ENCODE results near the gene LRRC25. TPM values are rescaled to one million over a fixed set of nuclear protein-coding genes. Genes with fewer than 3 reads are reported as not detected.

LRRC25 gene
- total and polyA plus RNA-seq, 10 of the 15 experiments (the other 5 are each of a cell fraction or from before 2014, with no cell fraction given), result 0.38 to 2.9 (median 1.2) TPM

DNA sequence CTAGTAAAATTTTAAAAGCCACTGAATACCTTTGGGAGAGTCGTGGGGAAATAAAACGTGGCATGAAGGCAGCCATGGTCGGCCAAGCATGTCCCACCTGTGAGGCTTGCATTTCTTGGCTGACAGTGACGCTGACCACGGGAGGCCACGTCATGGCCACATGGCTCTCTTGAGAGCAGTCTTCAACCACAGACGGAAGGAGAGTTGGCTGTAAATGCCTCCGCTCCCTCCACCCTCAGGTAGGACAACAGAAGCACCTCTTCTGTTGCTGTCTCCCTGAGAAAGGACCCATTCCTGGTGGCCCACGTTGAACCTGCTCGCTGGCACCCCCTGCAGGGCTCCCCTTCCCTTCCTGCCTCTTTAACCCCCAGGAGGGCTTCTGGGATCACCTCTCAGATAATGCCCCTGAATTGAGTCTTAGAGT lies 10.6 kb upstream of the LRRC25 start (continued):
- TF ChIP-seq, protein P1, sequence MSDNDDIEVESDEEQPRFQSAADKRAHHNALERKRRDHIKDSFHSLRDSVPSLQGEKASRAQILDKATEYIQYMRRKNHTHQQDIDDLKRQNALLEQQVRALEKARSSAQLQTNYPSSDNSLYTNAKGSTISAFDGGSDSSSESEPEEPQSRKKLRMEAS (IDR thresholded peaks at IDR 0.05; ENCODE audit: low read depth, low read length), result peak; percentile 88
- TF ChIP-seq HDAC2 (IDR thresholded peaks at IDR 0.05) (no peak), TCF7 (IDR thresholded peaks at IDR 0.05; ENCODE audit: borderline replicate concordance) (no peak), NFIC (IDR thresholded peaks at IDR 0.05; ENCODE audit: low read depth, low read length) (no peak), CBX5 (IDR thresholded peaks at IDR 0.05; ENCODE audit: low read depth) (no peak), EZH2 (IDR thresholded peaks at IDR 0.05; ENCODE audit: borderline replicate concordance, control insufficient read depth, low read depth, low read length) (no peak), NRF1 (conservative IDR thresholded peaks at IDR 0.05; ENCODE audit: low read depth, low read length) (no peak), POLR2A (IDR thresholded peaks at IDR 0.05; ENCODE audit: low read depth, low read length) (peak; percentile 68), ATF7 (IDR thresholded peaks at IDR 0.05; ENCODE audit: low read depth) (peak; percentile 87), SRF (IDR thresholded peaks at IDR 0.05; ENCODE audit: low read depth in 2 of 2, low read length in 2 of 2) (no peak), BHLHE40 (IDR thresholded peaks at IDR 0.05; ENCODE audit: borderline replicate concordance in 1 of 2, low read depth in 2 of 2, low read length in 1 of 2) (peak; percentile 86 to 93; a peak in 3 of 4 replicates), MYB (IDR thresholded peaks at IDR 0.05; ENCODE audit: borderline replicate concordance, low read depth, low read length) (no peak), EED (IDR thresholded peaks at IDR 0.05; ENCODE audit: low read depth) (no peak), STAT3 (IDR thresholded peaks at IDR 0.05; ENCODE audit: low read depth, low read length) (no peak; the same call in 1 of the 2 replicates), NFYB (IDR thresholded peaks at IDR 0.05; ENCODE audit: insufficient read depth, low read depth, low read length) (0 out of 2 replicates have a peak, but pooled peaks have one; percentile 30), RBBP5 (conservative IDR thresholded peaks at IDR 0.05) (no peak), EP300 (IDR thresholded peaks at IDR 0.05; ENCODE audit: borderline replicate concordance in 1 of 2, control insufficient read depth in 1 of 2, low read depth in 2 of 2, low read length in 2 of 2) (peak; percentile 73 to 82; a peak in 3 of 4 replicates), TAF1 (IDR thresholded peaks at IDR 0.05; ENCODE audit: borderline replicate concordance, low read depth, low read length) (no peak)
- TF ChIP-seq, protein P2, sequence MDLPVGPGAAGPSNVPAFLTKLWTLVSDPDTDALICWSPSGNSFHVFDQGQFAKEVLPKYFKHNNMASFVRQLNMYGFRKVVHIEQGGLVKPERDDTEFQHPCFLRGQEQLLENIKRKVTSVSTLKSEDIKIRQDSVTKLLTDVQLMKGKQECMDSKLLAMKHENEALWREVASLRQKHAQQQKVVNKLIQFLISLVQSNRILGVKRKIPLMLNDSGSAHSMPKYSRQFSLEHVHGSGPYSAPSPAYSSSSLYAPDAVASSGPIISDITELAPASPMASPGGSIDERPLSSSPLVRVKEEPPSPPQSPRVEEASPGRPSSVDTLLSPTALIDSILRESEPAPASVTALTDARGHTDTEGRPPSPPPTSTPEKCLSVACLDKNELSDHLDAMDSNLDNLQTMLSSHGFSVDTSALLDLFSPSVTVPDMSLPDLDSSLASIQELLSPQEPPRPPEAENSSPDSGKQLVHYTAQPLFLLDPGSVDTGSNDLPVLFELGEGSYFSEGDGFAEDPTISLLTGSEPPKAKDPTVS (IDR thresholded peaks at IDR 0.05; ENCODE audit: low read depth, low read length), result no peak
- TF ChIP-seq, protein P3, sequence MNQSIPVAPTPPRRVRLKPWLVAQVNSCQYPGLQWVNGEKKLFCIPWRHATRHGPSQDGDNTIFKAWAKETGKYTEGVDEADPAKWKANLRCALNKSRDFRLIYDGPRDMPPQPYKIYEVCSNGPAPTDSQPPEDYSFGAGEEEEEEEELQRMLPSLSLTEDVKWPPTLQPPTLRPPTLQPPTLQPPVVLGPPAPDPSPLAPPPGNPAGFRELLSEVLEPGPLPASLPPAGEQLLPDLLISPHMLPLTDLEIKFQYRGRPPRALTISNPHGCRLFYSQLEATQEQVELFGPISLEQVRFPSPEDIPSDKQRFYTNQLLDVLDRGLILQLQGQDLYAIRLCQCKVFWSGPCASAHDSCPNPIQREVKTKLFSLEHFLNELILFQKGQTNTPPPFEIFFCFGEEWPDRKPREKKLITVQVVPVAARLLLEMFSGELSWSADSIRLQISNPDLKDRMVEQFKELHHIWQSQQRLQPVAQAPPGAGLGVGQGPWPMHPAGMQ (IDR thresholded peaks at IDR 0.05; ENCODE audit: borderline replicate concordance), result no peak
- TF ChIP-seq, protein P4, sequence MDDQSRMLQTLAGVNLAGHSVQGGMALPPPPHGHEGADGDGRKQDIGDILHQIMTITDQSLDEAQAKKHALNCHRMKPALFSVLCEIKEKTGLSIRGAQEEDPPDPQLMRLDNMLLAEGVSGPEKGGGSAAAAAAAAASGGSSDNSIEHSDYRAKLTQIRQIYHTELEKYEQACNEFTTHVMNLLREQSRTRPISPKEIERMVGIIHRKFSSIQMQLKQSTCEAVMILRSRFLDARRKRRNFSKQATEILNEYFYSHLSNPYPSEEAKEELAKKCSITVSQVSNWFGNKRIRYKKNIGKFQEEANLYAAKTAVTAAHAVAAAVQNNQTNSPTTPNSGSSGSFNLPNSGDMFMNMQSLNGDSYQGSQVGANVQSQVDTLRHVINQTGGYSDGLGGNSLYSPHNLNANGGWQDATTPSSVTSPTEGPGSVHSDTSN (IDR thresholded peaks at IDR 0.05; ENCODE audit: insufficient replicate concordance, low read depth, low read length), result peak; percentile 63
- TF ChIP-seq, protein P5, sequence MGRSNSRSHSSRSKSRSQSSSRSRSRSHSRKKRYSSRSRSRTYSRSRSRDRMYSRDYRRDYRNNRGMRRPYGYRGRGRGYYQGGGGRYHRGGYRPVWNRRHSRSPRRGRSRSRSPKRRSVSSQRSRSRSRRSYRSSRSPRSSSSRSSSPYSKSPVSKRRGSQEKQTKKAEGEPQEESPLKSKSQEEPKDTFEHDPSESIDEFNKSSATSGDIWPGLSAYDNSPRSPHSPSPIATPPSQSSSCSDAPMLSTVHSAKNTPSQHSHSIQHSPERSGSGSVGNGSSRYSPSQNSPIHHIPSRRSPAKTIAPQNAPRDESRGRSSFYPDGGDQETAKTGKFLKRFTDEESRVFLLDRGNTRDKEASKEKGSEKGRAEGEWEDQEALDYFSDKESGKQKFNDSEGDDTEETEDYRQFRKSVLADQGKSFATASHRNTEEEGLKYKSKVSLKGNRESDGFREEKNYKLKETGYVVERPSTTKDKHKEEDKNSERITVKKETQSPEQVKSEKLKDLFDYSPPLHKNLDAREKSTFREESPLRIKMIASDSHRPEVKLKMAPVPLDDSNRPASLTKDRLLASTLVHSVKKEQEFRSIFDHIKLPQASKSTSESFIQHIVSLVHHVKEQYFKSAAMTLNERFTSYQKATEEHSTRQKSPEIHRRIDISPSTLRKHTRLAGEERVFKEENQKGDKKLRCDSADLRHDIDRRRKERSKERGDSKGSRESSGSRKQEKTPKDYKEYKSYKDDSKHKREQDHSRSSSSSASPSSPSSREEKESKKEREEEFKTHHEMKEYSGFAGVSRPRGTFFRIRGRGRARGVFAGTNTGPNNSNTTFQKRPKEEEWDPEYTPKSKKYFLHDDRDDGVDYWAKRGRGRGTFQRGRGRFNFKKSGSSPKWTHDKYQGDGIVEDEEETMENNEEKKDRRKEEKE (IDR thresholded peaks at IDR 0.05), result no peak
- TF ChIP-seq, protein P6, sequence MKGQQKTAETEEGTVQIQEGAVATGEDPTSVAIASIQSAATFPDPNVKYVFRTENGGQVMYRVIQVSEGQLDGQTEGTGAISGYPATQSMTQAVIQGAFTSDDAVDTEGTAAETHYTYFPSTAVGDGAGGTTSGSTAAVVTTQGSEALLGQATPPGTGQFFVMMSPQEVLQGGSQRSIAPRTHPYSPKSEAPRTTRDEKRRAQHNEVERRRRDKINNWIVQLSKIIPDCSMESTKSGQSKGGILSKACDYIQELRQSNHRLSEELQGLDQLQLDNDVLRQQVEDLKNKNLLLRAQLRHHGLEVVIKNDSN (IDR thresholded peaks at IDR 0.05; ENCODE audit: borderline replicate concordance, extremely low read length, insufficient read depth, low read depth, low read length), result peak; percentile 64
